DMS153 treated with DMSO at 0.1 percent for 48 hours (cell line): Measurements from ENCODE around the gene CCDC170.
"Not testable (repeated sequence)": the region's sequence is repeated elsewhere in the genome, so short reads cannot be mapped to it uniquely, and the experiment has no call there.

Source experiments
- DNase-seq: peaks from one replicate; lab custom pipeline; 2025; ENCODE audit not compliant: unreplicated experiment; lab: John Stamatoyannopoulos, UW

The CCDC170 gene

GRCh38 chr6:151494235-151494935 is 568 bp downstream of the CCDC170 start:
- DNase-seq: no peak

- DNase-seq: no peak
Observed at GRCh38 chr6:151494936-151495320, 1.1 kb downstream of the CCDC170 start.

- no peak for DNase-seq
Observed at GRCh38 chr6:151495380-151495779, 1.6 kb downstream of the CCDC170 start.

GRCh38 chr6:151497905-151498304 is 4.1 kb downstream of the CCDC170 start:
- DNase-seq: no peak

- no peak for DNase-seq
Observed at GRCh38 chr6:151498327-151498726, 4.5 kb downstream of the CCDC170 start.

- DNase-seq: no peak
Observed at GRCh38 chr6:151499551-151499950, 5.7 kb downstream of the CCDC170 start.

- no peak for DNase-seq
Observed at GRCh38 chr6:151501511-151502136, 7.8 kb downstream of the CCDC170 start.

- DNase-seq: no peak
Observed at GRCh38 chr6:151502499-151502898, 8.7 kb downstream of the CCDC170 start.

- DNase-seq: no peak
Observed at GRCh38 chr6:151506761-151507160, 12.9 kb downstream of the CCDC170 start.

GRCh38 chr6:151509048-151509447 is 15.2 kb downstream of the CCDC170 start:
- DNase-seq: no peak

GRCh38 chr6:151512481-151512880 is 18.7 kb downstream of the CCDC170 start:
- DNase-seq: no peak

- no peak for DNase-seq
Observed at GRCh38 chr6:151514000-151514730, 20.3 kb downstream of the CCDC170 start.

- not testable (repeated sequence) for DNase-seq
Observed at GRCh38 chr6:151518992-151519391, 25.2 kb downstream of the CCDC170 start.

GRCh38 chr6:151523034-151523433 is 29.2 kb downstream of the CCDC170 start:
- no peak for DNase-seq

GRCh38 chr6:151524059-151524458 is 30.2 kb downstream of the CCDC170 start:
- no peak for DNase-seq

- no peak for DNase-seq
Observed at GRCh38 chr6:151534576-151534975, 40.8 kb downstream of the CCDC170 start.

GRCh38 chr6:151535476-151536187 is 41.8 kb downstream of the CCDC170 start:
- no peak for DNase-seq

GRCh38 chr6:151536188-151536479 is 42.3 kb downstream of the CCDC170 start:
- no peak for DNase-seq

GRCh38 chr6:151537556-151537955 is 43.7 kb downstream of the CCDC170 start:
- no peak for DNase-seq

GRCh38 chr6:151539506-151540268 is 45.9 kb downstream of the CCDC170 start:
- no peak for DNase-seq

GRCh38 chr6:151544453-151544852 is 50.6 kb downstream of the CCDC170 start:
- no peak for DNase-seq
